HL-60 (cell line): ENCODE results near the gene ZBTB46.

Source experiments
- CTCF ChIP-seq: IDR thresholded peaks from one replicate; pipeline ENCODE4 v1.5.1; 2011; ENCODE audit warnings: low read length, control low read depth, inconsistent platforms; ENCODE audit not compliant: insufficient read depth
- GABPA ChIP-seq: IDR thresholded peaks from 2 replicates; pipeline ENCODE4 v1.6.1; 2012; ENCODE audit warnings: low read depth
- POLR2AphosphoS5 ChIP-seq: IDR thresholded peaks from 2 replicates; pipeline ENCODE4 v1.6.1; 2012; ENCODE audit warnings: low read depth
- REST ChIP-seq: IDR thresholded peaks from 2 replicates; pipeline ENCODE4 v1.6.1; 2012; ENCODE audit warnings: low read depth; ENCODE audit not compliant: insufficient replicate concordance

GRCh38 chr20:63861365-63861934 is 30.4 kb upstream of the ZBTB46 start, which contains the start of gene ABHD16B:
- TF ChIP-seq GABPA (no peak), CTCF (no peak), POLR2AphosphoS5 (no peak), REST (no peak)
